ENCODE results near the gene TRAFD1.

Gene TRAFD1

DNA sequence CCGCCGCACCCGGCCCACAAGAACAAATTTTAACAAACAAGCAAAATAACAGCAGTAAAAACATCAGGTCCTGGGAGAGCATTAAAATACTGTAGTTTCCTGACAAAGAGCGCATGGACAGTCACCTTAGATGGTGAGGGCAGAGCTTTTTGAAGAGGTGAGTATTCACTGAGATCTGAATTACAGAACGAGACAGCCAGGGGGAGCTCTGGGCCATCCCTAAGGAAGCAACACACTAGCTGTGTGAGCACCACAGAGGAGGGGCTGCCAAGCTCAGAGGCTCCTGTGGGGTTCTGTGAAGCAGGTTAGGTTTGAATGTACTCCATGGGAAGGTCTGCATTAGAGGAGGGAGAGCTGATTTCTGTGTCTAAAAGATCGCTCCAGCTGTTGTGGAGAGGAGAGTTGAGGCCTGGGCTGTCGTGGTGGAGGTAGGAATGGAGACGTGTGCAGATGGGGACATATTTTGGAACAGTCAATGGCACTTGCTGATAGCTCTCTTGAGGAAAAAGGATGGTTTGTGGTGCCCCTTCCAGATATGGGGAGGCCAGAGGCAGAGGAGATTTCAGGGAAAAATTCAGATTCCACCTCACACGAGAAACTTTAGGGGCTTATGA is 72.9 kb downstream of the TRAFD1 start:
- Histone ChIP-seq H3K27me3 (ENCODE audit: insufficient read depth, insufficient read length) (no peaks in the 10 kb centered on the region), H3K4me3 (ENCODE audit: insufficient read length, low read depth) (no peak overlapping the region), H3K4me1 (ENCODE audit: insufficient read depth, insufficient read length) (peaks cover 3% of the 10 kb centered on the region), H3K9ac (ENCODE audit: insufficient read length, low read depth) (no peak overlapping the region), H3K9me3 (ENCODE audit: insufficient read depth, low read length) (no peaks in the 10 kb centered on the region), H3K36me3 (ENCODE audit: insufficient read depth, insufficient read length, low read length) (peaks cover 53% of the 10 kb centered on the region)
- no peak for TF ChIP-seq SUZ12 (IDR thresholded peaks at IDR 0.05; ENCODE audit: extremely low read depth, insufficient read depth, insufficient read length)
- TF ChIP-seq ZNF274 (IDR thresholded peaks at IDR 0.05; ENCODE audit: low read depth, low read length), result no peak
- TF ChIP-seq YY1 (IDR thresholded peaks at IDR 0.05; ENCODE audit: insufficient read depth, insufficient read length), result no peak
- DNase-seq (ENCODE audit: low read depth, low spot score), result peak; percentile 71

DNA sequence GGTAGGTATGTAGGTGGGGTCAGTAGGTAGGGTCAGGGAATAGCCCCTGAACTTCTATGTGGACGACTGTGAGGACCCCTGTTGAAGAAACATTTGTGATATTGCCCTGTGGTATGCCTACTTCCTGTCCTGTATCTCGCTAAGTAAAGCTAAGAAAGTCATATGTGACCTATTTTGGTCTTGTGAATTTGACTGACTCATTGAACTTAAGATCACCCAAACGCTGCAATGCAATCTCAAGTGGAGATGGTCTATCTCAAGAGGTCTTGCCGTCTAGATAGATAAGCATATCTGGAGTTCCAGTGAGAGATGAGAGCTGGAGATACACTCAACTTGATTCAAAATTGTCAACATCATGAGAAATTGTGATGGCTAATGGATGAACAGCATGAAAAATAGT is 73.8 kb downstream of the TRAFD1 start:
- no peaks in the 10 kb centered on the region for H3K27me3 ChIP-seq (ENCODE audit: insufficient read depth, insufficient read length)
- no peak for TF ChIP-seq ZNF274 (IDR thresholded peaks at IDR 0.05; ENCODE audit: low read depth, low read length)
- TF ChIP-seq SUZ12 (IDR thresholded peaks at IDR 0.05; ENCODE audit: extremely low read depth, insufficient read depth, insufficient read length), result no peak
- no peak for TF ChIP-seq YY1 (IDR thresholded peaks at IDR 0.05; ENCODE audit: insufficient read depth, insufficient read length)
- peaks cover 3% of the 10 kb centered on the region for H3K4me1 ChIP-seq (ENCODE audit: insufficient read depth, insufficient read length)
- H3K36me3 ChIP-seq (ENCODE audit: insufficient read depth, insufficient read length, low read length), result peaks cover 53% of the 10 kb centered on the region
- no peak overlapping the region for H3K4me3 ChIP-seq (ENCODE audit: insufficient read length, low read depth)
- no peaks in the 10 kb centered on the region for H3K9me3 ChIP-seq (ENCODE audit: insufficient read depth, low read length)
- no peak overlapping the region for H3K9ac ChIP-seq (ENCODE audit: insufficient read length, low read depth)
- DNase-seq (ENCODE audit: low read depth, low spot score), result no peak

Measured in NT2/D1 (cell line).